SK-N-DZ (cell line): ENCODE data around the gene RUFY3.

Experiments used
- DNase-seq: peaks from one replicate; pipeline ENCODE4 v3.0.0-alpha.2; 2015; ENCODE audit warnings: low spot score

Gene RUFY3

GRCh38 chr4:70772929-70773555, 51.3 kb downstream of the RUFY3 start:
- DNase-seq = no peak

- DNase-seq = no peak
Measured at GRCh38 chr4:70778888-70779422, 57.2 kb downstream of the RUFY3 start.

- DNase-seq = no peak
Measured at GRCh38 chr4:70783096-70783495, 61.3 kb downstream of the RUFY3 start.

DNA sequence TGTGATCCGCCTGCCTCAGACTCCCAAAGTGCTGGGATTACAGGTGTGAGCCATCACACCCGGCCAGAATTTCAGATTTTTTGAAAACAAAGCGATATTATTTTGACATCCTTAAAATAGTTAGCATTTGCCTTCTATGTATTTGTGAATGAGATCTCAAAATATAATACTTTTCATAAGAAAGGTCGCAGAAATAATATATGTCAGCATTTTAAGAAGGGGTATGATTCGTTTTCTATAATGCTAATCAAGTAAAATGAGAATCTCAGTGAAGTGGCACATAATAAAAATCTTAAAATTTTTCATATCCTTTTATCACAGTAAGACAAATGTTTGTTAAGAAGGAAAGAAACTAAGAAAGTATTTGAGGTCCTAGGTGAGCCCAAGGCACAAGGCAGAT, 65.7 kb downstream of the RUFY3 start:
- DNase-seq = no peak

DNA sequence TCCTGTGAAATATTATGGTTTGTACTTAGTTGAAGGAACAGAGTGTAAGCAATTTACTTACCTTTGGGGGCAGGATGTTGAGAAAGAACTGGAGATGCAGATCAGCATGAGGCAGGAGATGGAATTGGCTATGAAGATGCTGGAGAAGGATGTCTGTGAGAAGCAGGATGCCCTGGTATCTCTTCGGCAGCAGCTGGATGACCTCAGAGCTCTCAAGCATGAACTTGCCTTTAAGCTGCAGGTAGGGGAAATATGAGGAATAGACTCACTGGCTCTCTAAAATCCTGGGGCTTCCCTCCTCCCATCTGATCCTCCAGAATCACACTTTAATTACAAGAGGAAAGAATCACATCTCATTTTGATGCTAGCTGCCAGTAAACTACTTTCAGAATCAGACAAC, 67.0 kb downstream of the RUFY3 start:
- no peak for DNase-seq

DNA sequence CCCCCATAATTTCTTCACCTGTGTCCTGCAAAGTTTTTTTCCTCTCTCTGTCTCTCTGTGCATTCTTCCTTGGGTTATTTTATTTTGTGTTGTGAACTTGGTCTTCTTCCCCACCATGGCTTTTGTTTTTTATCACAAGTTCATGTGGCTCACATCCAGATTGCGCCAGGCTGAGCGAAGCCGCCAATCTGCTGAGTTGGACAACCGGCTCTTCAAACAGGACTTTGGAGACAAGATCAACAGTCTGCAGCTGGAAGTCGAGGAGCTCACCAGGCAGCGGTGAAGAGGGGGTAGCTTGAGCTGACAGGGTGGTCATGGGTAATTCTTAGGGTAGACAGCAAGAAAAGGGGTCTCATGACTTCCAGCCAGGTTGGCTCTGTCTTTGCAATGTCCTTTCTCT, 71.9 kb downstream of the RUFY3 start:
- no peak for DNase-seq

- DNase-seq = no peak
Measured at GRCh38 chr4:70801265-70801809, 79.6 kb downstream of the RUFY3 start.

- no peak for DNase-seq
Measured at GRCh38 chr4:70802928-70803580, 81.3 kb downstream of the RUFY3 start.

DNA sequence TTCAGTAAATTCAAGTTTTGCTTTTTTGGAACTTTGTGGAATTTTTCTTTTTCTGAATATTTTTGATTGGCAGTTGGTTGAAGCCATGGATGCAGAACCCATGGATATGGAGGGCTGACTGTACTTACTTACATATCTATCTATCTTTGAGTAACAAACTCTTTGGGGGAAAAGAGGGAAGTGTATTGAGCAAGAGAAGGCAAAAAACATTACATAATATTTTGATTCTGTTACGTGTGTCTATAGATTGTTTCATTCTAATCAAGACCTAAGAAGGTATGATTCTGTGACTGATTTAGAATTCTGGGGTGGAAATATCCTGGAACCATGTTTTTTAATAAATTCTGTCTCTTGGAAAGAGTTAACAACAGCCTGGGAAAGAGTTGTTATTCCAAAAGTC, 86.4 kb downstream of the RUFY3 start:
- DNase-seq = no peak

DNA sequence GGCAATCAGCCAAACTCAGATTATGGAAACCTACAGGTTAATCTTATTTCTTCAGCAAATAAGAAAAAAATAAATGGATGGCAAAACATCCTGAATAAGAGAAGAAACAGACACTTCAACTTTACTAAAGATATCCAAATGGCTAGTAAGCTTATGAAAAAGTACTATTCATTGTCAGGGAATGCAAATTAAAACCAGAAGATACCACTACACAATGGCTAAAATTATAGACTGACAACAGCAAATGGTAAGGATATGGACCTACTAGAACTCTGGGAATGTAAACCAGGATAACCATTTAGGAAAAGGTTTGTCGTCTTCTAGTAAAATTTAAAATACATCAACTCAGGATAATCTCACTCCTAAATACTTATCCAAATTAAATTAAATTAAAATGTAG, 93.6 kb downstream of the RUFY3 start:
- DNase-seq = no peak

GRCh38 chr4:70816894-70817293, 95.1 kb downstream of the RUFY3 start:
- no peak for DNase-seq

DNA sequence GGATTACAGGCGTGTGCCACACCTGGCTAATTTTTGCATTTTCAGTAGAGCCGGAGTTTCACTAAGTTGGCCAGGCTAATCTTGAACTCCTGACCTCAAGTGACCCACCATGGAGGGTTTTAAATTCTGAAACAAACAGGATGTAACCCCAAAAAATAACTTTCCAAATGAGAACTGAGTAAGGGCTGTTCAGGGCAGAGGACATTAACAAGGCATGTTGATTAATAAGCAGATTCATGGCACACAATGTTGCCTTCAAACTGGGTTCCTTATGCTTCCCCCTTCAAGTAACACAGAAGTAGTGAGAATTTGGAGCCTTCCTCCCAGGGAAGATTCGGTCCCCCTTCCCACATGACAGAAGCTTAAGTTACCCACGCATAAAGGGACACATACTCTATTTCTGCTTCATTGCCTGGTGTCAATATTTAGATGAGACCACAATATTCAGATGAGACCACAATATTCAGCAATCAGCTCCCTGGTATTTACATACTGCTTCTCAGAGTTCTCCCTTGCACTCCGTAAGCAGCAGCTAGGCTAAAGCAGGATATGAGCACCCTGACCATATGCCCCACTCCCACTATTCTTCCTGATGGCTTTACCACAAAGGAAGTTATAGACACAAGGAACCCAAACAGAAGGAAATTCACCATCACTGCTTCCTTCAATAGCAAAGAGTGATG, 96.5 kb downstream of the RUFY3 start:
- DNase-seq = no peak

GRCh38 chr4:70818921-70819320, 97.2 kb downstream of the RUFY3 start:
- DNase-seq = no peak

DNA sequence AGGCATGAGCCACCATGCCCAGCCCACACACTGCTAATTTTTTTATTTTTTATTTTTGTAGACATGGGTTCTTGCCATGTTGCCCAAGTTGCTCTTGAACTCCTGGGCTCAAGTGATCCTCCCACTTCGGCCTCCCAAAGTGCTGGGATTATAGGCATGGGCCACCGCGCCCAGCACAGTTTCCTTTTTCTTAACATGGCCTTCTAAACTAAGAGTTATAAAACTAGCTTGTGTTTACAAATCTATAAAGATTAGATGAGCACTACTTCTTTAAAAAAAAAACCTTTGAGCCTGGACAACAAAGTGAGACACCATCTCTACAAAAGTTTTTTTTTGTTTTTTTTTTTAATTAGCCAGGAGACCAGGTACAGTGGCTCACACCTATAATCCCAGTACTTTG, 107.3 kb downstream of the RUFY3 start:
- no peak for DNase-seq

GRCh38 chr4:70829492-70829891, 107.7 kb downstream of the RUFY3 start:
- DNase-seq = no peak

GRCh38 chr4:70830054-70830453, 108.3 kb downstream of the RUFY3 start:
- no peak for DNase-seq

- no peak for DNase-seq
Measured at GRCh38 chr4:70831293-70831692, 109.5 kb downstream of the RUFY3 start.

DNA sequence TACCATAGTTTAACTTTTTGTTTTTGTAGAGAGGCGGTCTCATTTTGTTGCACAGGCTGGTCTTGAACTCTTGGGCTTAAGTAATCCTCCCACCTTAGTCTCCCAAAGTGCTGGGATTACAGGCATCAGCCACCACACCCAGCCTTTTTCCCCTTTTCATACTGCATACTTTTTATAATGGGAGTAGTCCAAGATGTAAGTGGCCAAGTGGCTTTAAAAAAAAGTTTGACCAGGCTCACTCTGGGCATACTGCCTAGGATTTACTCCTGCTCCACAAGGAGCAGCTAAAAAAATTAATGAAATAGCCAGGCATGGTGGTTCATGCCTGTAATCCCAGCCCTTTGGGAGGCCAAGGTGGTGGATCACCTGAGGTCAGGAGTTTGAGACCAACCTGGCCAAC, 111.9 kb downstream of the RUFY3 start:
- no peak for DNase-seq

DNA sequence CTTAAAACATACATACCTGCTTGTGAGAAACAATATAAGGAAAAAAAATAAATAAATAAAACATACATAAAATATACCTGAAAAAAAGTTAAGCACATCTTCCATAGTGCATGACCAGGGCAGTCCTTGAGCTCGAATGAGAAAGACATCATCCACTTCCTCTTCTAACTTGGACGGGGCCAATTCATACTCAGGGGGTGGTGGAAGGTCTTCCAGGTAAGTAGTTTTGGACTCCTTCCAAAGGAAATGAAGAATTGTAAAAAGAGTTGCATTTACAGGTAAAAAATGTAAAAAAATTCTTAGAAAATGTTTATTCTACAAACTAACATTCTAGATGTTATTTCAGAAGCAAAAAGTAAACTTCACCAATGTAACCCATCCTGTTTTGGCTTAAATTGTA, 114.3 kb downstream of the RUFY3 start:
- no peak for DNase-seq

DNA sequence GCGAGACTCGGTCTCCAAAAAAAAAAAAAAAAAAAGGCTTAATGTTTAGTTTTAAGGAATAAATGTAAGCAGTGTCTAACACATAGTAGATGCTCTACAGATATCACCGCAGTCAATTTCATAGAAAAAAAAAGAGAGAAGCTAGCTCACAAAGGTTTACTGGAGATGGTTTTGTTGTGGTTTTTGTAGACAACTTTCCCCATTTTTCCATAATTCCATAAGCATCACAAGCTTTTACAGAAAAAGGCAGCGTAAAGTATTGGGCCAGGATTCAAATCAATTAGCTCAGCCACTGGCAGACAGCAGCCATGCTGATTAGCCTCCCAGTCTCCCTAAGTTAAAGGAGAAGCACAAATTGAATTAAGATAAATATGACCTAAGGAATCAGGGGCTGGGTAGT, 116.4 kb downstream of the RUFY3 start:
- DNase-seq = peak; percentile 51

GRCh38 chr4:70838666-70839588, 117.2 kb downstream of the RUFY3 start:
- peak; percentile 58 for DNase-seq
